IMR-90 (cell line): ENCODE measurements around the gene VMO1. TPM values are rescaled to one million over a fixed set of nuclear protein-coding genes. Genes with fewer than 3 reads are reported as not detected.

Source experiments
- ATAC-seq: fragments of 200-7000 bp; cut with Tn5 transposase; 2 replicates; pipeline ENCODE4 v1.9.1; 2020; ENCODE audit warnings: low read depth, mild to moderate bottlenecking, moderate library complexity
- BruUV-seq: library from RNA; stranded (reverse); fragments of 400-500 nt; replicated peaks from 2 replicates; lab custom pipeline; 2021; lab: Mats Ljungman, UMichigan
- CTCF ChIA-PET: fragments of 300-600 bp; formaldehyde crosslinking; extraction: SDS; loops from one replicate; lab custom pipeline; 2021; ENCODE audit warnings: antibody characterized with exemption; lab: Yijun Ruan, JAX
- POLR2A ChIA-PET: fragments of 300-600 bp; sonication (Branson Sonifier 250); formaldehyde crosslinking; loops from one replicate; lab custom pipeline; 2022; ENCODE audit warnings: antibody characterized with exemption; ENCODE audit not compliant: unreplicated experiment; lab: Charles Lee
- DNase-seq: peaks from one replicate; pipeline ENCODE4 v3.0.0; 2013
- H2AFZ ChIP-seq: replicated peaks from 2 replicates; pipeline ENCODE3; 2013; ENCODE audit warnings: low read length, mild to moderate bottlenecking; ENCODE audit not compliant: poor library complexity
- H2AK5ac ChIP-seq: 2 replicates; pipeline ENCODE4 v1.6.1; 2013; ENCODE audit warnings: low read depth, low read length, inconsistent platforms
- H2AK9ac ChIP-seq: replicated peaks from 2 replicates; pipeline ENCODE3; 2013; ENCODE audit warnings: mild to moderate bottlenecking, low read depth, low read length, moderate library complexity; ENCODE audit not compliant: poor library complexity
- H2BK120ac ChIP-seq: 2 replicates; pipeline ENCODE4 v1.6.1; 2013; ENCODE audit warnings: low read depth, low read length, inconsistent platforms
- H2BK15ac ChIP-seq: 3 replicates; pipeline ENCODE4 v1.6.1; 2013; ENCODE audit warnings: low read depth, low read length, inconsistent platforms
- H2BK20ac ChIP-seq: 2 replicates; pipeline ENCODE4 v1.6.1; 2013; ENCODE audit warnings: low read depth, mild to moderate bottlenecking, inconsistent platforms, low read length, moderate library complexity
- H2BK5ac ChIP-seq: 2 replicates; pipeline ENCODE4 v1.6.1; 2013; ENCODE audit warnings: mild to moderate bottlenecking, low read depth, low read length, inconsistent platforms; ENCODE audit not compliant: poor library complexity, severe bottlenecking
- H3K14ac ChIP-seq: replicated peaks from 2 replicates; pipeline ENCODE4 v1.6.1; 2013; ENCODE audit warnings: low read depth, low read length, inconsistent platforms
- H3K18ac ChIP-seq: 2 replicates; pipeline ENCODE4 v1.6.1; 2013; ENCODE audit warnings: low read depth, low read length, control low read depth
- H3K23ac ChIP-seq: 2 replicates; pipeline ENCODE4 v1.6.1; 2013; ENCODE audit warnings: low read depth, low read length, inconsistent platforms
- H3K27ac ChIP-seq: 2 replicates; pipeline ENCODE4 v1.5.1; 2013; ENCODE audit warnings: mild to moderate bottlenecking, control low read depth, low read length; ENCODE audit not compliant: insufficient read depth
- H3K27me3 ChIP-seq: 2 replicates; pipeline ENCODE4 v1.6.1; 2013; ENCODE audit warnings: low read length; ENCODE audit not compliant: control insufficient read depth, insufficient read depth
- H3K36me3 ChIP-seq: 2 replicates; pipeline ENCODE4 v1.6.1; 2013; ENCODE audit warnings: low read length, mixed read lengths; ENCODE audit not compliant: control insufficient read depth, insufficient read depth
- H3K4ac ChIP-seq: 2 replicates; pipeline ENCODE4 v1.6.1; 2013; ENCODE audit warnings: low read depth, low read length, inconsistent platforms
- H3K4me1 ChIP-seq: 2 replicates; pipeline ENCODE4 v1.6.1; 2013; ENCODE audit warnings: low read length, mixed read lengths; ENCODE audit not compliant: control insufficient read depth, insufficient read depth
- H3K4me2 ChIP-seq: 2 replicates; pipeline ENCODE4 v1.6.1; 2013; ENCODE audit warnings: low read depth, mild to moderate bottlenecking, control low read depth, low read length, moderate library complexity
- H3K4me3 ChIP-seq: 2 replicates; pipeline ENCODE4 v1.5.1; 2013; ENCODE audit warnings: low read depth, mild to moderate bottlenecking, control low read depth, low read length, moderate library complexity; ENCODE audit not compliant: insufficient read depth
- H3K56ac ChIP-seq: 2 replicates; pipeline ENCODE4 v1.6.1; 2013; ENCODE audit warnings: low read length, inconsistent platforms; ENCODE audit not compliant: insufficient read depth; ENCODE audit errors: extremely low read depth
- H3K79me1 ChIP-seq, 2 experiments: 2 replicates each; pipeline ENCODE4 v1.6.1; 2013; ENCODE audit warnings: low read length in 2 of 2, inconsistent platforms in 1 of 2, low read depth in 1 of 2
- H3K9ac ChIP-seq: 2 replicates; pipeline ENCODE4 v1.6.1; 2013; ENCODE audit warnings: low read depth, low read length, control low read depth
- H3K9me1 ChIP-seq: 2 replicates; pipeline ENCODE4 v1.6.1; 2013; ENCODE audit warnings: low read length, inconsistent platforms; ENCODE audit not compliant: insufficient read depth
- H3K9me3 ChIP-seq: 2 replicates; pipeline ENCODE4 v1.6.1; 2013; ENCODE audit warnings: low read length; ENCODE audit not compliant: control insufficient read depth, insufficient read depth
- H4K20me1 ChIP-seq: 2 replicates; pipeline ENCODE4 v1.6.1; 2013; ENCODE audit warnings: low read length, inconsistent platforms; ENCODE audit not compliant: insufficient read depth
- H4K5ac ChIP-seq: 2 replicates; pipeline ENCODE4 v1.6.1; 2013; ENCODE audit warnings: mild to moderate bottlenecking, low read depth, low read length, control low read depth
- H4K8ac ChIP-seq, 2 experiments: 2 replicates each; pipeline ENCODE4 v1.6.1; 2013; ENCODE audit warnings: low read depth in 2 of 2, low read length in 2 of 2, control low read depth in 1 of 2, inconsistent platforms in 1 of 2
- H4K91ac ChIP-seq: 2 replicates; pipeline ENCODE4 v1.6.1; 2013; ENCODE audit warnings: low read depth, low read length, inconsistent platforms; ENCODE audit not compliant: insufficient read depth
- BHLHE40 ChIP-seq: fragments of 150-350 bp; IDR thresholded peaks from 2 replicates; pipeline ENCODE4 v1.6.1; 2016; ENCODE audit warnings: mild to moderate bottlenecking, low read depth, low read length
- CEBPB ChIP-seq: IDR thresholded peaks from 2 replicates; pipeline ENCODE4 v1.6.1; 2012; ENCODE audit warnings: low read depth, low read length, improper control_type of control experiment
- CHD1 ChIP-seq: IDR thresholded peaks from 2 replicates; pipeline ENCODE4 v1.6.1; 2012; ENCODE audit warnings: low read depth, low read length, improper control_type of control experiment
- FOS ChIP-seq: fragments of 150-350 bp; IDR thresholded peaks from 2 replicates; pipeline ENCODE4 v1.6.1; 2016; ENCODE audit warnings: low read depth, low read length
- MAFK ChIP-seq: IDR thresholded peaks from 2 replicates; pipeline ENCODE4 v1.6.1; 2012; ENCODE audit warnings: low read depth, low read length, improper control_type of control experiment
- MAZ ChIP-seq: IDR thresholded peaks from 2 replicates; pipeline ENCODE4 v1.6.1; 2012; ENCODE audit warnings: low read depth, mild to moderate bottlenecking, low read length, improper control_type of control experiment, moderate library complexity, borderline replicate concordance
- MXI1 ChIP-seq: IDR thresholded peaks from 2 replicates; pipeline ENCODE4 v1.6.1; 2012; ENCODE audit warnings: low read depth, mild to moderate bottlenecking, low read length, moderate library complexity, borderline replicate concordance
- NFE2L2 ChIP-seq: fragments of 150-350 bp; IDR thresholded peaks from 2 replicates; pipeline ENCODE4 v1.6.1; 2016; ENCODE audit warnings: low read depth, mild to moderate bottlenecking, low read length
- POLR2A ChIP-seq: IDR thresholded peaks from 2 replicates; pipeline ENCODE4 v1.6.1; 2012; ENCODE audit warnings: mild to moderate bottlenecking, low read depth, low read length
- RAD21 ChIP-seq: IDR thresholded peaks from 2 replicates; pipeline ENCODE4 v1.6.1; 2012; ENCODE audit warnings: low read length, improper control_type of control experiment
- RCOR1 ChIP-seq: IDR thresholded peaks from 2 replicates; pipeline ENCODE4 v1.6.1; 2012; ENCODE audit warnings: mild to moderate bottlenecking, low read length, improper control_type of control experiment; ENCODE audit not compliant: insufficient replicate concordance
- RFX5 ChIP-seq: IDR thresholded peaks from 2 replicates; pipeline ENCODE4 v1.8.0; 2012; ENCODE audit warnings: low read depth, mild to moderate bottlenecking, low read length, moderate library complexity
- SMC3 ChIP-seq: fragments of 150-350 bp; IDR thresholded peaks from 2 replicates; pipeline ENCODE4 v1.6.1; 2016; ENCODE audit warnings: low read depth, mild to moderate bottlenecking, antibody characterized with exemption, low read length, moderate library complexity
- WGBS, 2 experiments: methylation state at CpG; one replicate each; pipeline versions ENCODE4 v1.1.5 to v1.1.7; 2013; ENCODE audit warnings: missing lambda C conversion rate in 2 of 2; ENCODE audit not compliant: insufficient read length in 1 of 2; ENCODE audit errors: extremely low coverage in 2 of 2; 5-methylcytosine and 5-hydroxymethylcytosine counted together
- dilution Hi-C: fragments of 300-500 bp; cut with HindIII; formaldehyde crosslinking; loops from one replicate; pipeline ENCODE4 v1.14.3; 2018; ENCODE audit warnings: low sequenced_read_pairs; ENCODE audit not compliant: unreplicated experiment
- in situ Hi-C: fragments of 300-500 bp; cut with MboI; formaldehyde crosslinking; loops from 3 replicates; pipeline ENCODE4 v1.14.3; 2019; ENCODE audit warnings: low sequenced_read_pairs, inconsistent platforms, mixed read lengths
- intact Hi-C: fragments of 100-400 bp; cut with micrococcal nuclease; formaldehyde crosslinking; loops from 2 replicates; pipeline ENCODE4 v1.10.0; 2022
- polyA plus RNA-seq, 3 experiments: library from polyadenylated mRNA; depleted of rRNA; stranded (reverse); fragments of >200 nt; gene quantifications; 2 replicates each; pipeline ENCODE4 v1.2.3, GENCODE V29; 2012; ENCODE audit warnings: low replicate concordance in 1 of 3
- total RNA-seq: library from RNA; depleted of rRNA; stranded (reverse); fragments of >200 nt; gene quantifications from 2 replicates; pipeline ENCODE4 v1.2.3, GENCODE V29; 2012
- TF ChIP-seq, protein P1 (sequence below): conservative IDR thresholded peaks from 2 replicates; pipeline ENCODE4 v1.5.1; 2012; ENCODE audit warnings: mild to moderate bottlenecking, low read depth, low read length, improper control_type of control experiment
- TF ChIP-seq, protein P2 (sequence below): fragments of 150-350 bp; IDR thresholded peaks from 2 replicates; pipeline ENCODE4 v1.6.1; 2016; ENCODE audit warnings: low read depth, mild to moderate bottlenecking, low read length, moderate library complexity, borderline replicate concordance
- TF ChIP-seq, protein P3 (sequence below): fragments of 150-350 bp; IDR thresholded peaks from 2 replicates; pipeline ENCODE4 v1.6.1; 2017; ENCODE audit warnings: mild to moderate bottlenecking, antibody characterized with exemption, low read length, low read depth

Gene VMO1
- total and polyA plus RNA-seq, 2 of the 4 experiments (the other 2 are of a cell fraction): 0.14 TPM; not detected in 1

- CTCF ChIA-PET: no interaction called here
- no peak overlapping the region for H2BK120ac ChIP-seq
Observed at GRCh38 chr17:4772235-4772613, 13.9 kb downstream of the VMO1 start.

More at GRCh38 chr17:4772235-4772613, 13.9 kb downstream of the VMO1 start:
- intact Hi-C loops (no loop called here), in situ Hi-C loops (no loop called here), dilution Hi-C loops (no loop called here)
- Histone ChIP-seq H3K9me3 (no peaks in the 10 kb centered on the region), H3K9ac (no peak overlapping the region), H3K9me1 (no peaks in the 10 kb centered on the region), H3K18ac (no peak overlapping the region), H2AFZ (peak overlapping the region; percentile 43), H3K27ac (no peak overlapping the region), H2AK5ac (no peak overlapping the region), H3K14ac (no peak overlapping the region), H3K36me3 (no peaks in the 10 kb centered on the region), H2BK15ac (no peak overlapping the region), H3K23ac (no peak overlapping the region), H3K4ac (no peak overlapping the region), H3K56ac (no peak overlapping the region), H3K4me1 (no peaks in the 10 kb centered on the region), H4K20me1 (no peaks in the 10 kb centered on the region; the same call in 1 of the 2 replicates), H4K8ac (no peak overlapping the region), H3K27me3 (peaks cover 31% of the 10 kb centered on the region), H2AK9ac (peak overlapping the region; percentile 82), H3K79me1 (no peaks in the 10 kb centered on the region), H3K4me3 (no peak overlapping the region), H3K4me2 (no peak overlapping the region), H2BK5ac (no peak overlapping the region), H4K5ac (no peak overlapping the region), H2BK20ac (no peak overlapping the region), H4K91ac (no peak overlapping the region)
- ATAC-seq (no peak), DNase-seq (no peak)
- no CpG with 5 or more reads among the region's 10 CpGs for WGBS, 2 experiments
- TF ChIP-seq RCOR1 (no peak), MAZ (no peak), SMC3 (no peak), MXI1 (no peak), MAFK (no peak), BHLHE40 (no peak), POLR2A (no peak), CHD1 (no peak), RAD21 (no peak), FOS (no peak), NFE2L2 (no peak), RFX5 (no peak), CEBPB (no peak)
- TF ChIP-seq, protein P1, sequence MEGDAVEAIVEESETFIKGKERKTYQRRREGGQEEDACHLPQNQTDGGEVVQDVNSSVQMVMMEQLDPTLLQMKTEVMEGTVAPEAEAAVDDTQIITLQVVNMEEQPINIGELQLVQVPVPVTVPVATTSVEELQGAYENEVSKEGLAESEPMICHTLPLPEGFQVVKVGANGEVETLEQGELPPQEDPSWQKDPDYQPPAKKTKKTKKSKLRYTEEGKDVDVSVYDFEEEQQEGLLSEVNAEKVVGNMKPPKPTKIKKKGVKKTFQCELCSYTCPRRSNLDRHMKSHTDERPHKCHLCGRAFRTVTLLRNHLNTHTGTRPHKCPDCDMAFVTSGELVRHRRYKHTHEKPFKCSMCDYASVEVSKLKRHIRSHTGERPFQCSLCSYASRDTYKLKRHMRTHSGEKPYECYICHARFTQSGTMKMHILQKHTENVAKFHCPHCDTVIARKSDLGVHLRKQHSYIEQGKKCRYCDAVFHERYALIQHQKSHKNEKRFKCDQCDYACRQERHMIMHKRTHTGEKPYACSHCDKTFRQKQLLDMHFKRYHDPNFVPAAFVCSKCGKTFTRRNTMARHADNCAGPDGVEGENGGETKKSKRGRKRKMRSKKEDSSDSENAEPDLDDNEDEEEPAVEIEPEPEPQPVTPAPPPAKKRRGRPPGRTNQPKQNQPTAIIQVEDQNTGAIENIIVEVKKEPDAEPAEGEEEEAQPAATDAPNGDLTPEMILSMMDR: no peak
- TF ChIP-seq, protein P2, sequence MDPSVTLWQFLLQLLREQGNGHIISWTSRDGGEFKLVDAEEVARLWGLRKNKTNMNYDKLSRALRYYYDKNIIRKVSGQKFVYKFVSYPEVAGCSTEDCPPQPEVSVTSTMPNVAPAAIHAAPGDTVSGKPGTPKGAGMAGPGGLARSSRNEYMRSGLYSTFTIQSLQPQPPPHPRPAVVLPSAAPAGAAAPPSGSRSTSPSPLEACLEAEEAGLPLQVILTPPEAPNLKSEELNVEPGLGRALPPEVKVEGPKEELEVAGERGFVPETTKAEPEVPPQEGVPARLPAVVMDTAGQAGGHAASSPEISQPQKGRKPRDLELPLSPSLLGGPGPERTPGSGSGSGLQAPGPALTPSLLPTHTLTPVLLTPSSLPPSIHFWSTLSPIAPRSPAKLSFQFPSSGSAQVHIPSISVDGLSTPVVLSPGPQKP: no peak
- TF ChIP-seq, protein P3, sequence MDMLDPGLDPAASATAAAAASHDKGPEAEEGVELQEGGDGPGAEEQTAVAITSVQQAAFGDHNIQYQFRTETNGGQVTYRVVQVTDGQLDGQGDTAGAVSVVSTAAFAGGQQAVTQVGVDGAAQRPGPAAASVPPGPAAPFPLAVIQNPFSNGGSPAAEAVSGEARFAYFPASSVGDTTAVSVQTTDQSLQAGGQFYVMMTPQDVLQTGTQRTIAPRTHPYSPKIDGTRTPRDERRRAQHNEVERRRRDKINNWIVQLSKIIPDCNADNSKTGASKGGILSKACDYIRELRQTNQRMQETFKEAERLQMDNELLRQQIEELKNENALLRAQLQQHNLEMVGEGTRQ: no peak
- BruUV-seq: no TSS peak
- POLR2A ChIA-PET: no interaction called here
